Esophagus muscularis mucosa (tissue), 4 donors: ENCODE data around the gene DNAJB12.

Experiments
- EP300 ChIP-seq: sonication (generic); formaldehyde crosslinking; IDR thresholded peaks from one replicate; pipeline ENCODE4 v1.6.1; 2017; ENCODE audit warnings: antibody characterized with exemption
- POLR2A ChIP-seq: fragments of 450-650 bp; IDR thresholded peaks from one replicate; pipeline ENCODE4 v1.6.1; 2017; ENCODE audit warnings: antibody characterized with exemption, moderate library complexity, mild to moderate bottlenecking, low read depth
- TF ChIP-seq, protein P1 (sequence below), 3 experiments: fragments of 200-600 bp in 2 of 3; fragments of 450-650 bp in 1 of 3; sonication (generic) in 2 of 3; IDR thresholded peaks; one replicate each; pipeline ENCODE4 v1.5.1; 2017 to 2019; ENCODE audit warnings: antibody characterized with exemption in 3 of 3, mild to moderate bottlenecking in 2 of 3, moderate library complexity in 1 of 3

DNA sequence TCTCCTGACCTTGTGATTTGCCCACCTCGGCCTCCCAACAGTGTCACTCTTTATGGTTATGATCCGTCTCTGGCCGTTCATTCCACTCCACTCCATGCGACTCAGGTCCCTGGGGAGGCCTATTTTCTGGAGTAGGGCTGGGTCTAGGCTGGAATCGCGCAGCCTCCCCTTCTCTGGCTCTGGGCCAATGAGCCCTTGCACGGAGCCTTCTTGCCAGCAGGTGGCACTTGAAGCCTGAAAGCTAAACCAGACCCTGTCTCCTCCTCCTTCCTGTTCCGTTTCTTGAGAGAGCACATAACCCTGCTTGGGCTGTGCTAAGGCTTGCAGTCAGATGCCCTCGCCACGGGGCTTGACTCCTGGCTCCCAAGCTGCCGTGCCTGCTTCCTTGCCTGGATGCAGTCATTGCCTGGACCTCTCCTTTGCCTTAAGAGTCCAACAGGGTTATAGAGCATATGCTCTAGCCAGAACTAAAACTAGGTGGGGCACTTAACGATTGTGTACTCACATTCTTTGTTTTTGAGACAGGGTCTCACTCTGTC, 9.6 kb upstream of the DNAJB12 start:
- TF ChIP-seq, protein P1, sequence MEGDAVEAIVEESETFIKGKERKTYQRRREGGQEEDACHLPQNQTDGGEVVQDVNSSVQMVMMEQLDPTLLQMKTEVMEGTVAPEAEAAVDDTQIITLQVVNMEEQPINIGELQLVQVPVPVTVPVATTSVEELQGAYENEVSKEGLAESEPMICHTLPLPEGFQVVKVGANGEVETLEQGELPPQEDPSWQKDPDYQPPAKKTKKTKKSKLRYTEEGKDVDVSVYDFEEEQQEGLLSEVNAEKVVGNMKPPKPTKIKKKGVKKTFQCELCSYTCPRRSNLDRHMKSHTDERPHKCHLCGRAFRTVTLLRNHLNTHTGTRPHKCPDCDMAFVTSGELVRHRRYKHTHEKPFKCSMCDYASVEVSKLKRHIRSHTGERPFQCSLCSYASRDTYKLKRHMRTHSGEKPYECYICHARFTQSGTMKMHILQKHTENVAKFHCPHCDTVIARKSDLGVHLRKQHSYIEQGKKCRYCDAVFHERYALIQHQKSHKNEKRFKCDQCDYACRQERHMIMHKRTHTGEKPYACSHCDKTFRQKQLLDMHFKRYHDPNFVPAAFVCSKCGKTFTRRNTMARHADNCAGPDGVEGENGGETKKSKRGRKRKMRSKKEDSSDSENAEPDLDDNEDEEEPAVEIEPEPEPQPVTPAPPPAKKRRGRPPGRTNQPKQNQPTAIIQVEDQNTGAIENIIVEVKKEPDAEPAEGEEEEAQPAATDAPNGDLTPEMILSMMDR (IDR thresholded peaks at IDR 0.05), result peak; percentile 94 to 95 (median 95)
- TF ChIP-seq POLR2A, result no peak
- TF ChIP-seq EP300, result no peak
